Activated T-helper 1 cell treated with anti-CD3 and anti-CD28 coated beads, Interleukin-2, amount 50 U/mL, for 16 hours (primary cell): ENCODE results near the gene EFCAB6.

Experiments used
- DNase-seq, 2 donors: peaks; one replicate each; pipeline ENCODE4 v3.0.0-alpha.2; 2020; ENCODE audit warnings: low read depth in 1 of 2, low spot score in 1 of 2

The EFCAB6 gene

DNA sequence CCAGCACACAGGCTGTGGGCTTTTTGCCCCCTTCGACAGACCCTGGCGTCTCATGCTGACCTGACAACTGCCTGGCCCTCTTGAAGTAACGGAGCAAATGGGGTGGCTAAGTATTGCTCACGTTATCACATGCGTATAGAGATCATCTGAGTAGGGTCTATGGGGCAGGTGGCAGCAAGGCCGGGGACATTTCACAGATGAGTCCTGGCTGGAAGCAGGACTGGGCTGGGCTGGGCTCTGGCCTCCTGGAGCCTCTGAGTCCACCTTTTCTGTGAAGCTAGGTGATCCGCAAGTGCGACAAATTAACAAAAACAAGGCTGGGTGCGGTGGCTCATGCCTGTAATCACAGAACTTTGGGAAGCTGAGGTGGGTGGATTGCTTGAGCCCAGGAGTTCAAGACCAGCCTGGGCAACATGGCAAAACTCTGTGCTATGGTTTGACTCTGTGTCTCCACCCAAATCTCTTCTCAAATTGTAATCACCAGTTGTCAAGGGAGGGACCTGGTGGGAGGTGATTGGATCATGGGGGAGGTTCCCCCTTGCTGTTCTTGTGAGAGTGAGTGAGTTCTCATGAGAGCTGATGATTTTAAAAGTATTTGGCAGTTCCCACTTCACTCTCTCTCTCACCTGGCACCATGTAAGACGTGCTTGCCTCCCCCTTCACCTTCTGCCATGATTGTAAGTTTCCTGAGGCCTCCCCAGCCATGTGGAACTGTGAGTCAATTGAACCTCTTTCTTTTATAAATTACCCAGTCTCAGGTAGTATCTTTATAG lies 278.3 kb downstream of the EFCAB6 start:
- DNase-seq: no peak

DNA sequence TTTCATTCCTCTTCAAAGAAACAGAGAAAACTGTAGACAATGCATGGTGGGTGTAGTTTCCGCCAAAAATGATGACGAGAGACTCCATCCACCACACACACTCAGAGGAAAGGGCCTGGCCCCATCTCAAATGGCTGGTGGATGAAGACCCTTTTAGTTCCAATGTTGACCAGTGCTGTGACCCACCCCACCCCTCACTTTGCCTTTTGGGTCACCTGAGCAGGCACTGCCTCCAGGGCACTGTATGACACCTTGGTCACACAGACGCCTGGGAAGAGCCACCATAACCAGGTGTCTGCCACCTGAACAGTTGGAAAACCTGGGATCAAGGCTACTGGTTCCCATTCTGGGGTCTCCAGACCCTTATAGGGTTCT lies 279.0 kb downstream of the EFCAB6 start:
- no peak for DNase-seq

DNA sequence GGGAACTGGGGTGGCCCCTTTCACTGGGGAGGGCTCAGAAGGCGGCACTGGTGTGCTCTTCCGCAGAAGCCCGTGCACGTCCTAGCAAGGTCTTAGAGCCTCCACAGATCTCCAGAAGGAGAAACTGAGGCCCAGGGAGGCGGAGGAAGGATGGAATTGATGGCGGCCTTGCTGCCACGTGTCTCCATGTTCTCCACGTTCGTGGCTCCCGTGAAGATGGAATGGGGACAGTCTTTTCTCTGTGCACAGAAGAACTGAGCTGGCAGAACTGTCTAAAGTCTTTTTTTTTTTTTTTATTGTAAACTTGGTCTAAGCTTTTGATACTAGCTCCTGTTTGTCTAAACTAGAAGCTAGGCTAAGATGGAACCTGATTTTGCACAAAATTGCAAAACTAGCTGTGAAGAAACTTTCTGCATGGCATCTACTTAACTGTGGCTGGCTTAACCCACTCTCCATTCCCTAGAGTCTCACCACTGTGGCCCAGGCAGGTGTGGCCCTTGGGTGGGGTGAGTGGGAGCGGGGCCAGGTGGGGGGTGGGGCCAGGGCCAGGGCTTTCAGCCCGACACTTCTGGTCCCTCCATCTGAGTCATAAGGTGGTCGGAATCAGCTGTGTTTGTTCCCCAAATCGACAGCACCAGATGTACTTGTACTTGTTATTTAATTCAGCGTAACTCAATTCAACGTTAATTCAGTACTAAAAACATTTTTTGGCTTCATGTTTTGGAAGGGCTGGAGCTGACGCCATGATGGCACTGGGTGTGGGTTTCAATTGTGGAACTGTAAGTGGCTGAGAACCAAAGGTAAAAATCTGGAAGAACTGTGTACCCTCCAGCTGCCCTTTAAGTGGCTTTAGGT lies 279.6 kb downstream of the EFCAB6 start:
- DNase-seq: no peak

DNA sequence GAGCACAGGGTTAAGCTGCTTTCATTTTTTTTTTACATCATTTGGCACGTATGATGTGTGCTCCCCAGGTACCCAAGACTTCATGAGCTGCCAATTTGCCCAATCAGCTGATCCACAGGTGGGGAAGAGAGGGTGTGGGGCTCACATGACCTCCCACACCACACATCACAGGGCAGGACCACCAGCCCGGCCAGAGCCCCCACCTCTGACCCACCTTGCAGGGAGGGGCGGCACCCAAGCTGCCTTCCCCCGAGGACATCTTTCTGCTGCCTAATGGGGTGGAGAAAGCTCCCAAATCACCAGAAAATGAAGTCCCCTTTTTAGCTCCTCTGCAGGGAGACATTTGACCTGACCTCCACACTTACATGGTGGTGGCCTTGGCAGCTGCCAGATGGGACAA lies 280.5 kb downstream of the EFCAB6 start:
- DNase-seq: no peak

DNA sequence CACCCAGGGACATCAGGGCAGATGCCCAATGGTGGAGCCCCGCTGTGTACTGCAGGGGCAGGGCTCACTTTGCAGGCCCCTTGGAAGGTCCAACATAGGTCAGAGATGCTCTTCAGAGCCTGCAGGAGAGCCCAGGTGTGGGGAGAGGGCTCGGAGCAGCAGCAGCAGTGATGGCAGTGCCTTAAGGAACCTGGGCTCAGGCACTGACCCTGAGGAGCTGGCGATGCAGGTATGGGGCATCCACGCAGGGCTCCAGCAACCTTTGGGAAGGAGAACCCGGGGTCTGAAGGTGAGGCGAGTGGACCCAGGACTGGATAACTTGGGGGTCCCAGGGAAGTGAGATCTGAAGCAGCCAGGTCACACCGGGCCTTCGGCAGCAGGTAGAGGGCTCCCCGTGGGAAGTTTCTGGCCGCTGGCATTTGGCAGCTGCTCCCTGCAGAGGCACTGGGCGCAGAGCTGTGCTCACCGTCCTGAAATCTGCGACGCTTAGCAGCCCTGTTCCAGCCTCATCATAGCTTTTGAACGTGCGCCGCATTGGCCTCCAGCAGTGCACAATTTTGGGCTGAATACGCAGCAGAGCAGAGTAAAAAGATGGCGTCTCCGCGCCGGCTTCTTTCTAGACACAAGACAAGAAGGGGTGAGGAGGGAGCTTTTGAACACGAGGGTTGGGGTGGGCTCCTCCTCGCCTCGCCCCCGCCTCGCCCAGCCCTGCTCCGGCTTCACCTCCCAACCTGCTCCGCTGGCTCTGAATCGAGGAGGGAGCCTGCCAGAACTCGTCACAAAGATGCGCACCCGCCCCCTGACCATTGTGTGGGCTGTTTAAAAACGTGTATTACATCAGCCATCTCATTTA lies 281.5 kb downstream of the EFCAB6 start:
- no peak for DNase-seq

DNA sequence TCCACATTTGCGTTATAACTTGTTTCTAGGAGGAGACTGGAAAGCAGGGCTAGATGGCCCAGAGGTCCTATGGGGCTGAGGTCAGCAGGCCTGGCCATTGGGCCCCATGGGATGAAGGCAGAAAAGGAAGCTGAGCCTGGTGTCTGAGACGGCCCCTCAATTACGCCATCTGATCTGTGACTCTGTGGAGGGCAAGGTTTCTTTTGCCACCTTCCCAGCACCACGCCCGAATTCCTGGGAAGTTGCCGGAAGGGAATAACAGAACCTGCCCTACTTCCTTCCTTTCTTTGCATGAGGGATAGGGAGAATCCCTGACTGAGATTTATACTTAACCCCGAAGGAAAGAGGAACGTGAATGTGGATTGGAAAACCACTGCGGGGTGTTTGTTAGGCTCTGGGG lies 282.2 kb downstream of the EFCAB6 start:
- DNase-seq: no peak

DNA sequence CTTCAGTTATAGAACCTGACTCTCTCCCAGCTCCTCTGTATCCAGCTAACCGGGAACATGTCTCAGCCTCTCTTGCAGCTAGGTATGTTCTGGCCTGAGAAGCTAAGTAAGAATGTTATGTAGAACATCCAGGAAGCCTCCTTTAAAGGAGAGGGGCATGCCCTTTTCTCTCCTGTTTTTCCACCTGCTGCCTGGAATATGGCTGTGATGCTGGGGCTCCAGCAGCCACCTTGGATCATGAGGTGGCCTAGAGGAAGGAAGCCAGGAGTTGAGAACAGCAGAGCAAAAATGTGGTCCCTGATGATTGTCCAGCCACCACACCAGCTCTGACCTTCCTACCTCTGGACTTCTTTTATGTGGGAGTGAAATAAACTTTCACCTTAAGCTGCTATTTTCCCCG lies 282.6 kb downstream of the EFCAB6 start:
- no peak for DNase-seq

DNA sequence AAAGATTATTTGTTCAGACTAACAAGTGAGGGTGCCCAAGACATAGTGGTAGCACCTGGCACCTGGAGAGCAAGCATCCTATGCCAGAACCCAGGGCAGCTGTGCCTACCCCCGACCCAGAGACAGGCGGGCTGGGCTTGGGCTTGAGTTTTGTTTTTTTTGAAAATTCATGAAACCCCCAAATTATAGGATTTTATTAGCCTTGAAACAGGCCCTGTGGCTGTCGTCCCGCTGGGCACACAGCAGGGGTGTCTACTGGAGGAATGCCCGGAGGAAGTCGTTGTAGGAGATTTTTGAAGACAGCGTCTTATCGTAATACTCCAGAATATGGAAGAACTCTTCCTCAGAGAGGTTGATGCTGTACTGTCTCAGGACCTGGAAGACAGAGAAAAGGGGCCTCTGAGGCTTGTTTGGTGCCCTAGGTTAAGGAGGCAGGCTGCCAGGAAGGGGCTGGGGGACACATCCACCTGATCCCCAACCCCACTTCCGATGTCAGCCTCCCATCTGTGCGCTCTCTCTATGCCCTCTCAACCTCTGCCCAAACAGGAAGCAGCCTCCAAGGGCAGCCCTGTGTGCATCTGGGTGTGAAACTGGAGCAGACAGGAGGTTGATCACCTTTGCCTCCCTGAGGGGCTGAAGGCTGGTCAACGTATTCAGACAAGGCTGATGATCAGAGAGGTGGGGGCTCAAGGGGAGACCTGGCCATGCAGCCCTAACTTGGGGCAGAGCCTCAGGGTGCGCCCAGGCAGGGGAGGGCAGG lies 283.3 kb downstream of the EFCAB6 start:
- no peak for DNase-seq

DNA sequence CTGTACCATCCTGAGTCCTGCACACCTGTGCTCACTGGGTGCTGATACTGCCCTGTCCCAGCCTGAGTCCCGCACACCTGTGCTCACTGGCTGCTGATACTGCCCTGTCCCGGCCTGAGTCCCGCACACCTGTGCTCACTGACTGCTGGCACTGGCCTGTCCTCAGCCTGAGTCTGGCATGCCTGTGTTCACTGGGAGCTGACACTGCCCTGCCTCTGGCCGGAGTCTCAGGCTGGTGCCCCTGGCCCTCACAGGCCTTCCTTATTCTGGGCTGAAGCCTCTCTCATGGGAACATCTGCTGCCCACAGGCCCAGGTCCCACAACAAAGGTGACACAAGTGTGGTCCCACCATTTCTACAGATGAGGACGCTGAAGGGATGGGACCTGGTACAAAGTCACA lies 285.2 kb downstream of the EFCAB6 start:
- DNase-seq: no peak

DNA sequence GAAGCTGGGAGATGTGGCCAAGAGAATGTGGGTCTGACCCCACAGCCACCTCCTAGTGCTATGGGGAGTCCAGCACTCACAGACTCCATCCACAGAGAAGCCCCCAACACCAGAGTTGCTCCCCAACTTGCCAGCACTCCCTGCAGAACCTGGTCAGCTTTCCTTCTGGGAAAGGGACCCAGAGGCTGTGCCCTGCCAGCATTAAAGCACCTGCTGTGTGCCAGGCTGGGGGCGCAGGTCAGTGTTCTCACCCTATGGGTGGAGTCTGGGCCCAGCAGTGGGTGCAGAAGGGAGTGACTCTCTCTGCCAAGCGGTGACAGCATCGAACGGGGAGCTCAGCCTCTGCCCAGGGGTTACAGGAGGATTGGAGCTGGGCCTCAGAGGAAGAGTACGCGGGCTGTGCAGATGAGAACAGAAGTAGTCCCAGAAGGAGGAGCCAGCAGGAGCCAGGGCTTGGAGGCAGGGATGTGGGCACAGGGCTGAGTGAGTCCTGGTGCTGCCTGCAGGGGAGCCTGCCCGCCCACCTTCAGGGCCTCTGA lies 285.9 kb downstream of the EFCAB6 start:
- no peak for DNase-seq

DNA sequence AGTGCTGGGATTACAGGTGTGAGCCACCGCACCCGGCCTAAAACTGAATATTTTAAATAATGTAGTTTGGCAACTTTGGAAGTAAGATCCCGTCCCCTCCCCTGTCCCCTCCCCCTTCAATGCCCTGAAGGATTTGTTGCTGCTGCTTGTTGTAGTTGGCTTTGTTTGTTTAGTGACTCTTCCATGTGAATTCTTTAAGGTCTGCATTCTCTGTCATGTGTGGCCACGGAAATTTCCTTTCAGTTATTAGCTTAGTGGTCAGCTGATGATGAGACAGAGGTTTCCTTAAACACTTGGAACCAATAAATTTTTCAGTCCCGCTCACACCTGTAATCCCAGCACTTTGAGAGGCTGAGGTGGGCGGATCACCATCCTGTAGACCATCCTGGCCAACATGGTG lies 290.4 kb downstream of the EFCAB6 start:
- no peak for DNase-seq

DNA sequence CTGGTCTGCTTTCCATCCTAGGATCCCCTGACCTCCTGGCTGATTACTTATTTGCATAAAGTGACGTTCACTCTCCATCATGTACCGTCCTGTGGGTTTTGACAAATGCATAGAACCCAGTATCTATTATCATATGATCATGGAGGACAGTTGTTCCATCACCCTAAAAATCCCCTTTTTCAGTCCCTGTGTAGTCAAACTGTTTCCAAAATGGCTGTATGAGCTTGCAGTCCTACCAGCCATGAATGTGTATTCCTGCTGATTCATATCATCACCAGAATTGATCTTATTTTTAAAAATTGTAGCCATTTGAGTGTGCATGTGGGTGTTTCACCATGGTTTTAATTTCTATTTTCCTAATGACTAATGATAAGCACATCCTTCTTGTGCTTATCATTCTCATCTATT lies 291.5 kb downstream of the EFCAB6 start:
- no peak for DNase-seq

DNA sequence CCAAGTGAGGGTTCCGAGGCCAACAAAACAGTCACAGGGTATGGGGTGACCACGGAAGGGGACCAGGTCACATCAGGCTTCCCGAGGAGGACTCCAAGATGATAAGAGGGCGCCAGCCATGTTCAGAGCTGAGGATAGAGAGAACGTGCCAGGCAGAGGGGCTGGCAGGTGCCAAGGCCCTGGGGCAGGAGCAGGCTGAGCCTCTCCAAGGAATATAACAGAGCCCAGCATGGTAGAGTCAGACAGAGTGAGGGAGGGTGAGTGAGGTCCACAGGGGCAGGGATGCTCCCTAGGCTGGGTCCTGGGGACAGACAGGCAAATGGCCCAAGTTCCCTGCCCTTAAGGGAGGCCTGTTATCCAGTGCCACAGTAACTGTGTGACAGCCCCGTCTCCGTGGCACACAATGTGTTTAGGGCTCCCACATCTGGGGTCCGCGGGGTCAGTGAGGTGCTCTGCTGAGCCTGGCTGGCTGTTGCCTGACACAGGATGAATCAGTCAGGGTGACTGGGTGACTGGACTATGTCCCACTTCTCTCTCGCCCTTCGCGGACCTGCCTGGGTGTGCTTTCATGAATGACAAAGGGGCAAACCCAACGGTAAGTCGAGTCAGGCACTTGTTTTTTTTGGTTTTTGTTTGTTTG lies 295.0 kb downstream of the EFCAB6 start:
- no peak for DNase-seq

DNA sequence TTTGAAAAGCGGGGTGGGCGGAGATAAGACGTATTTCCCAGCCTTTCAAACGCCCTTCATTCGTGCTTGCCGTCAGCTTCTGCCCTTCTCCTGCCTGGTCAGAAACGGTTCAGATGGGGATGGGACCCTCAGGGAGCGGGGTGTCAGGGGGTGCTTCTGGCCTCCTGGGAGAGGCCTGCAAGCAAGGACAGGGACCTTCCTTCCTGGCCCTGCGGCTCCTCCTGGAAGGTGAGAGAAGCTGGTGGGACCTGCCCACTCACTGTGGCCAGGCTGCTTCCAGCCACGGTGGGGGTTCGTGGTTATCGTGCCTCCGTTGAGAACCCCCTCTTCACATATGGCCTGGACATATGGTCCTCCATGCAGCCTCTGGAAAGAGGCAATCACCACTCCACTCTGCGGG lies 295.7 kb downstream of the EFCAB6 start:
- no peak for DNase-seq

DNA sequence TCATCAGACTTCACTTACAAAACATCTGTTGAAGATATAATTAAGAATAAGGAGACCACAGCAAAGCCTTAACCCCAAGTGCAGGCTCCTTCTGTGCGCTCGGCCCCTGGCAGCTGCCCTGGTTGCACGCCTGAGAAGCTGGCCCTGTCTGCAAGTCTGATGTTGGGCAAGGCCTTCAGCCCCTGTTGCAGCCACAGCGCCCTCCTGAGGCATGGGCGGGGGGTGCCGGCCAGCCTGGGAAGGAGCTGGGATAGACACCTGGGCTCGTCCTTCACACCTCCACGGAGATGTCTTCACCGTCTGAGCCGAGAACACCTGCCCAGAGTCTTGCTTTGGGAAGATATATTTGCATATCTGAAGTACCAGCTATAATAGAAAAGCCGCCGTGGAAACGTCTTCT lies 296.2 kb downstream of the EFCAB6 start:
- no peak for DNase-seq

DNA sequence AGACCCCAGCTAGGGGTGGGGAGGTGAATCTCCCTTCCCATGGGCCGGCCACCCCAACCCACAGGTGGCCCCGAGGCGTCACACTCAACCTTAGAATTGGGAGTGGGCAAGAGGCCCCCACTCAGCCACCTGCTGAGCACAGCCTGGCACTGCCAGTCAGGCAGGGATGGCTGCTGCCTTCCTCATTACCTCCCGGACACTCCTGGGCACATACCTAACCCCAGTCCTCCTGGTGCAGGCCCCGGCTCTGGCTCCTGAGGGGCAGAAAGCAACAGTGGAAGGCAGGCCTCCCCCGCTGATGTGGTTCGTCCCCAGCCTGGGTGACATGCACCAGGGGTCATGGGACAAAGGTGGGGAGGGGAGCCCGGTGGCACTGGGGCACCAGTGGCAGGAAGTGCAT lies 296.7 kb downstream of the EFCAB6 start:
- no peak for DNase-seq

DNA sequence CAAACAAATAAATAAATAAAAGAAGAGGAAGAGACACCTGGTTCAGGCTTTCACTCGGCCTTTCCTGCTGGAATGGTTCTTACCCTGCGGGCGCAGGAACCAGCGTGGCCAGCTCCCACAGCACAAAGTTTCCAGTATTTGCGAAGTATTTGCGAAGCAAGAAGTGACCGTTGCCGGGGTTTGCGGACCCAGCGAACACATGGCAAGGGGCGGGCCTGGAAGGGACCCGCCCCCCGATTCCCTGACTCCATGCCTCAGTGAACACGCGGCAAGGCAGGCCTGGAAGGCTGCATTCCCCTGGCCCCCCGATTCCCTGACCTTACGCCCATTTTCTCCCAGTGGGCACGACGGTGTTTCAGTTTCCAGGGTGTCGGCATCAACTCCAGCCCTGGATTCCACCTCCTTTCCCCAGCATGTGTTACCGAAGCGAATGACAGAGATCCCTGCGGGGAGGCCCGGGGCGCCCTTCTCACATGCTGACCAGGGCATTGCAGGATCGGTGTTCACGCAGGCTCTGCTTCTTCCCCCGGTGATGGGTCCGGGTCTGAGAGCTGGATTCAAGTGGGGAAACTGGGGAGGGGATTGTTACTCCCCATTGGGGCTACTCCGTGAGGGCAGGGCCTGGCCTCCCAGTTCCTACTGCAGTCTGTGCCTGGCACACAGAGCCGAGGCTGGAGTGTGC lies 297.5 kb downstream of the EFCAB6 start:
- DNase-seq: no peak

DNA sequence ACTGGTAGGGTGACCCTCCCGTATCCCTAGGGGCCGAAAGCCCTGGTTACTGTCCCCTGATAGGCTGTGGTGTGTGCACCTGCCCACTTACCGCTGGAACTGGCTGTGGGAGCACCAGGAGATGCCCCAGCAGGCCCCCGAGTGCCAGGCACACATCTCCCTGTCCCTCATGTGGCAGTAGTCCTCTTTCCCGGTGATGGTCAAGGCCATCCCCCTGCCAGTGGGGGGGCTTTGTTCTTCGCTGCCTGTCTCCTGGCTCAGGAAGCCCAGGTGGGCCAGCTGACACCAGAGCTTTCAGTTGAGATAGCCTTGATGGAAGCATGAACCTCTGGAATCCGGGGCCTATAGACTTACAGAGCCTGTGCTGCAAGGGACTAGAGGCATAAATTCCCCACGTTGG lies 299.8 kb downstream of the EFCAB6 start:
- no peak for DNase-seq

DNA sequence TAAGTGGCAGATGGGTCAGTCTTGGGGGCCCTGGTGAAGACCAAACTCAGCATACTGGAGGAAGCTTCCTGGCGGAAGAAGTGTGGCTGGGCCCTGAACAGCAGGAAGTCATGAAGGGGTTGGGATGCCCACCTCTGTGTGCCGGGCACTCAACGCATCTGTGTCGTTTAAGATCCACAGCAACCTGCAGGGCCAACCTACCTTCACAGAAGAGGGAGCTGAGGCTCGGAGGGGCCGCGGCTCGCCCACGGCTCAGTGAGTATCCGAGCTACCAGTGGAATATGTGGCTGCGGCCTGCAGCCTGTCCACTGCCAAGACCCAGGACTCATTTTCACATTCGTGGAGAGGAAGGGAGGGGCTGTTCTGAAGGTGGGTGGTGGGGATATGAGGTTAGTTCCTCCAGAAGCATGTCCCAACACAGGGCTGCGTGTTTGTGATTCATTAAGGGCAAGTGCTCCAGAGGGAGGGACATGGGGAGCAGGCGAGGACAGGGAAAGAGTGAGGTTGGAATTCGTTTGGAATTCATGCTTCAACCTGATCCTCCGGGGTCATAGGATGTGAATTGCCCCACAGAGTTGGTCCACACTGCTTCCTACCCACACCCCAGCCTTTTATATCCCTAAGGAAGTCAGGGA lies 300.7 kb downstream of the EFCAB6 start:
- DNase-seq: no peak
